RWPE2 (cell line): ENCODE data around the gene LDLRAD3.

Experiments used
- ATAC-seq: fragments of 200-7000 bp; cut with Tn5 transposase; 3 replicates; pipeline ENCODE4 v1.9.1; 2021; ENCODE audit warnings: low read depth
- DNase-seq: peaks from one replicate; pipeline ENCODE4 v3.0.0-alpha.2; 2020; ENCODE audit warnings: low spot score
- H3K27ac ChIP-seq: fragments of 450-650 bp; 2 replicates; pipeline ENCODE4 v1.5.1; 2017; ENCODE audit warnings: mild to moderate bottlenecking; ENCODE audit not compliant: poor library complexity, severe bottlenecking
- H3K27me3 ChIP-seq: fragments of 250-450 bp; sonication (Bioruptor Pico); 2 replicates; pipeline ENCODE4 v1.5.1; 2021; ENCODE audit warnings: mild to moderate bottlenecking, moderate library complexity; ENCODE audit not compliant: insufficient read depth, poor library complexity, severe bottlenecking
- H3K36me3 ChIP-seq: fragments of 250-450 bp; sonication (Bioruptor Pico); 2 replicates; pipeline ENCODE4 v1.5.1; 2020; ENCODE audit warnings: low read depth, mild to moderate bottlenecking, moderate library complexity
- H3K4me1 ChIP-seq: fragments of 250-450 bp; sonication (Bioruptor Pico); 2 replicates; pipeline ENCODE4 v1.5.1; 2021; ENCODE audit warnings: mild to moderate bottlenecking, moderate library complexity; ENCODE audit not compliant: insufficient read depth, poor library complexity, severe bottlenecking
- H3K4me3 ChIP-seq: fragments of 250-450 bp; sonication (Bioruptor Pico); 2 replicates; pipeline ENCODE4 v1.5.1; 2021; ENCODE audit warnings: mild to moderate bottlenecking, moderate library complexity; ENCODE audit not compliant: severe bottlenecking
- H3K9me3 ChIP-seq: fragments of 250-450 bp; sonication (Bioruptor Pico); 2 replicates; pipeline ENCODE4 v1.5.1; 2021; ENCODE audit warnings: mild to moderate bottlenecking, moderate library complexity; ENCODE audit not compliant: severe bottlenecking
- TF ChIP-seq, protein P1 (sequence below): fragments of 450-650 bp; IDR thresholded peaks from one replicate; pipeline ENCODE4 v1.5.1; 2017; ENCODE audit warnings: mild to moderate bottlenecking, moderate library complexity; ENCODE audit not compliant: poor library complexity, severe bottlenecking

The LDLRAD3 gene

DNA sequence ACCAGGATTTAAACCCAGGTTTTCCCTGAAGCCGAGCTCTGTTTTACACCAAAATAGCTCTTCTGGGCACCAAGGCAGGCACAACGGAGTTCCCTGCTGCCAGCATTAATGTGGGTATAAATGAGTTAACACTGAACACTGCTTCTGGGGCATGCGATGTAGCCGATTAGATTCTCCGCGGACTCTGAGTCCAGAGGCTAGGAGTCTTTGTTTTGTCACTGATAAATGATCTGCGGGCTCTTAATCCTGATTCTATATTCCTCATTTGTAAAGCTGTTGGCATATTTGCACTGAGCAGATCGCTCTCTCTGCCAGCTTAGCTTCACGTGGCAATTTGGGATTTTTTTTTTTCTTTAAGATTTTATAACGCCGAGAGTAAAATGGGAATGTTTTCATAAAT lies 16.8 kb upstream of the LDLRAD3 start:
- H3K27ac ChIP-seq = peak overlapping the region; percentile 74
- no peaks in the 10 kb centered on the region for H3K27me3 ChIP-seq

GRCh38 chr11:35927682-35928081 lies 16.2 kb upstream of the LDLRAD3 start:
- no peaks in the 10 kb centered on the region for H3K36me3 ChIP-seq
- TF ChIP-seq, protein P1, sequence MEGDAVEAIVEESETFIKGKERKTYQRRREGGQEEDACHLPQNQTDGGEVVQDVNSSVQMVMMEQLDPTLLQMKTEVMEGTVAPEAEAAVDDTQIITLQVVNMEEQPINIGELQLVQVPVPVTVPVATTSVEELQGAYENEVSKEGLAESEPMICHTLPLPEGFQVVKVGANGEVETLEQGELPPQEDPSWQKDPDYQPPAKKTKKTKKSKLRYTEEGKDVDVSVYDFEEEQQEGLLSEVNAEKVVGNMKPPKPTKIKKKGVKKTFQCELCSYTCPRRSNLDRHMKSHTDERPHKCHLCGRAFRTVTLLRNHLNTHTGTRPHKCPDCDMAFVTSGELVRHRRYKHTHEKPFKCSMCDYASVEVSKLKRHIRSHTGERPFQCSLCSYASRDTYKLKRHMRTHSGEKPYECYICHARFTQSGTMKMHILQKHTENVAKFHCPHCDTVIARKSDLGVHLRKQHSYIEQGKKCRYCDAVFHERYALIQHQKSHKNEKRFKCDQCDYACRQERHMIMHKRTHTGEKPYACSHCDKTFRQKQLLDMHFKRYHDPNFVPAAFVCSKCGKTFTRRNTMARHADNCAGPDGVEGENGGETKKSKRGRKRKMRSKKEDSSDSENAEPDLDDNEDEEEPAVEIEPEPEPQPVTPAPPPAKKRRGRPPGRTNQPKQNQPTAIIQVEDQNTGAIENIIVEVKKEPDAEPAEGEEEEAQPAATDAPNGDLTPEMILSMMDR = no peak
- peaks cover 19% of the 10 kb centered on the region for H3K4me1 ChIP-seq
- ATAC-seq (peak; percentile 97), DNase-seq (peak; percentile 95)
- no peaks in the 10 kb centered on the region for H3K27me3 ChIP-seq
- peak overlapping the region; percentile 74 for H3K27ac ChIP-seq
- H3K9me3 ChIP-seq = no peaks in the 10 kb centered on the region
- H3K4me3 ChIP-seq = no peak overlapping the region

More for the DNA sequence above, 16.8 kb upstream of the LDLRAD3 start:
- Histone ChIP-seq H3K9me3 (no peaks in the 10 kb centered on the region), H3K4me3 (no peak overlapping the region), H3K36me3 (no peaks in the 10 kb centered on the region), H3K4me1 (peaks cover 16% of the 10 kb centered on the region)
- no peak for DNase-seq
- TF ChIP-seq, protein P1 = no peak
- no peak for ATAC-seq

- ATAC-seq (no peak), DNase-seq (no peak)
- no peaks in the 10 kb centered on the region for H3K36me3 ChIP-seq
- TF ChIP-seq, protein P1 = no peak
- peak overlapping the region; percentile 74 for H3K27ac ChIP-seq
- no peak overlapping the region for H3K4me3 ChIP-seq
- H3K27me3 ChIP-seq = no peaks in the 10 kb centered on the region
- no peaks in the 10 kb centered on the region for H3K9me3 ChIP-seq
- H3K4me1 ChIP-seq = peaks cover 26% of the 10 kb centered on the region
Measured at GRCh38 chr11:35928688-35929395, 15.0 kb upstream of the LDLRAD3 start.

DNA sequence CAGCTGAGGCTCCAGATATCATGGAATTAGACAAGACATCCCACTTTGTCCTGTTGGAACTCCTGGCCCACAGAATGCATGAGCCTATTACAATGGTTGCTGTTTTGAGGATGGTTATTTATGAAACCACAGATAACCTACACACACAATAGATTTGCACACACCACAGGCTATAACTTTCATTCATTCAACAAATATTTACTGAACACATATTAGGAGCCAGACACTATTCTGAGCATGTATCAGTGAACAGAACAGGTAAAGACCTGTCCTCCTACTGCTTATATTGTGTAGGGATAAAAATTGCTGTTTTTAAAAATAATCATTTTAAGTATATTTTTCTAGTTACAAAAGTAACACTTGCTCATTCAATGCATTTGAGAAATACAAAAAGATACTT lies 13.4 kb upstream of the LDLRAD3 start:
- Histone ChIP-seq H3K4me3 (no peak overlapping the region), H3K27ac (no peak overlapping the region), H3K36me3 (no peaks in the 10 kb centered on the region), H3K9me3 (no peaks in the 10 kb centered on the region), H3K27me3 (no peaks in the 10 kb centered on the region), H3K4me1 (peaks cover 26% of the 10 kb centered on the region)
- ATAC-seq (no peak), DNase-seq (no peak)
- TF ChIP-seq, protein P1 = no peak

DNA sequence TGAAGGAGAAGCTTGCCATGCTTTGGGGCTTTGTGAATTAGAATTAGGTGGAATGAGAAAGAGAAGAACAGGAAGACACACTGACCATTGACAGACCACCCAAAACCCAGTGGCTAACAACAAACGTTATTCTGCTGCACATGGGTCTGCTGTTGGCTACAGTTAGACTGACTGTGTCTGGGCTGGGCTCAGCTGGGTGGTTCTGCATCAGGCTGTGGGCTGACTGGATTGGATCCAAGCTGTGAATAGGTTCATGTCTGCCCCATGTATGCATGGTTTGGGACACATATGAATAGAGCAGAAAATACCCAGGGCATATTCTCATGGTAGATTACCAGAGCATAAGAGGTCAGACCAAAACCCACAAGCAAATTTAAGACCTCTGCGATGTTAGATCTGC lies 11.7 kb upstream of the LDLRAD3 start:
- Histone ChIP-seq H3K27me3 (no peaks in the 10 kb centered on the region), H3K4me1 (peaks cover 24% of the 10 kb centered on the region), H3K27ac (peak overlapping the region; percentile 50), H3K9me3 (no peaks in the 10 kb centered on the region), H3K36me3 (no peaks in the 10 kb centered on the region), H3K4me3 (no peak overlapping the region)
- DNase-seq (no peak), ATAC-seq (no peak)
- TF ChIP-seq, protein P1 = no peak
